ENCODE data around the gene FRRS1.

FRRS1 gene

GRCh38 chr1:99786751-99787501, 20.5 kb upstream of the FRRS1 start:
- no peak overlapping the region for H3K4me3 ChIP-seq (ENCODE audit: low read depth in 1 of 5, low read length in 5 of 5)
- no peak overlapping the region for H3K27ac ChIP-seq (ENCODE audit: low read depth, low read length)
- no peaks in the 10 kb centered on the region for H3K9me3 ChIP-seq (ENCODE audit: control insufficient read depth in 5 of 5, low read length in 5 of 5)
- H3K36me3 ChIP-seq (ENCODE audit: control insufficient read depth in 5 of 5, insufficient read depth in 5 of 5, low read length in 5 of 5) = no peaks in the 10 kb centered on the region
- no peaks in the 10 kb centered on the region for H3K27me3 ChIP-seq (ENCODE audit: control insufficient read depth in 5 of 5, insufficient read depth in 4 of 5, low read length in 5 of 5)
- no peak overlapping the region for H3K9ac ChIP-seq (ENCODE audit: low read length in 5 of 5)
- H3K4me1 ChIP-seq (ENCODE audit: control insufficient read depth in 5 of 5, insufficient read depth in 5 of 5, low read length in 5 of 5) = no peaks in the 10 kb centered on the region

- Histone ChIP-seq H3K36me3 (ENCODE audit: control insufficient read depth in 5 of 5, insufficient read depth in 5 of 5, low read length in 5 of 5) (no peaks in the 10 kb centered on the region), H3K9me3 (ENCODE audit: control insufficient read depth in 5 of 5, low read length in 5 of 5) (no peaks in the 10 kb centered on the region), H3K4me1 (ENCODE audit: control insufficient read depth in 5 of 5, insufficient read depth in 5 of 5, low read length in 5 of 5) (no peaks in the 10 kb centered on the region), H3K4me3 (ENCODE audit: low read depth in 1 of 5, low read length in 5 of 5) (no peak overlapping the region), H3K9ac (ENCODE audit: low read length in 5 of 5) (no peak overlapping the region), H3K27me3 (ENCODE audit: control insufficient read depth in 5 of 5, insufficient read depth in 4 of 5, low read length in 5 of 5) (no peaks in the 10 kb centered on the region), H3K27ac (ENCODE audit: low read depth, low read length) (no peak overlapping the region)
These were observed 18.4 kb upstream of the FRRS1 start for GRCh38 chr1:99784809-99785255.

GRCh38 chr1:99784143-99784542, 17.7 kb upstream of the FRRS1 start:
- Histone ChIP-seq H3K27ac (ENCODE audit: low read depth, low read length) (no peak overlapping the region), H3K4me1 (ENCODE audit: control insufficient read depth in 5 of 5, insufficient read depth in 5 of 5, low read length in 5 of 5) (no peaks in the 10 kb centered on the region), H3K9ac (ENCODE audit: low read length in 5 of 5) (no peak overlapping the region), H3K36me3 (ENCODE audit: control insufficient read depth in 5 of 5, insufficient read depth in 5 of 5, low read length in 5 of 5) (no peaks in the 10 kb centered on the region), H3K4me3 (ENCODE audit: low read depth in 1 of 5, low read length in 5 of 5) (no peak overlapping the region), H3K9me3 (ENCODE audit: control insufficient read depth in 5 of 5, low read length in 5 of 5) (no peaks in the 10 kb centered on the region), H3K27me3 (ENCODE audit: control insufficient read depth in 5 of 5, insufficient read depth in 4 of 5, low read length in 5 of 5) (no peaks in the 10 kb centered on the region)

GRCh38 chr1:99782920-99783319, 16.5 kb upstream of the FRRS1 start:
- no peak overlapping the region for H3K27ac ChIP-seq (ENCODE audit: low read depth, low read length)
- no peak overlapping the region for H3K4me3 ChIP-seq (ENCODE audit: low read depth in 1 of 5, low read length in 5 of 5)
- no peak overlapping the region for H3K9ac ChIP-seq (ENCODE audit: low read length in 5 of 5)
- H3K27me3 ChIP-seq (ENCODE audit: control insufficient read depth in 5 of 5, insufficient read depth in 4 of 5, low read length in 5 of 5) = no peaks in the 10 kb centered on the region
- no peaks in the 10 kb centered on the region for H3K36me3 ChIP-seq (ENCODE audit: control insufficient read depth in 5 of 5, insufficient read depth in 5 of 5, low read length in 5 of 5)
- no peaks in the 10 kb centered on the region for H3K4me1 ChIP-seq (ENCODE audit: control insufficient read depth in 5 of 5, insufficient read depth in 5 of 5, low read length in 5 of 5)
- H3K9me3 ChIP-seq (ENCODE audit: control insufficient read depth in 5 of 5, low read length in 5 of 5) = no peaks in the 10 kb centered on the region

- no peaks in the 10 kb centered on the region for H3K4me1 ChIP-seq (ENCODE audit: control insufficient read depth in 5 of 5, insufficient read depth in 5 of 5, low read length in 5 of 5)
- H3K9me3 ChIP-seq (ENCODE audit: control insufficient read depth in 5 of 5, low read length in 5 of 5) = no peaks in the 10 kb centered on the region
- H3K27me3 ChIP-seq (ENCODE audit: control insufficient read depth in 5 of 5, insufficient read depth in 4 of 5, low read length in 5 of 5) = no peaks in the 10 kb centered on the region
- H3K27ac ChIP-seq (ENCODE audit: low read depth, low read length) = no peak overlapping the region
- no peaks in the 10 kb centered on the region for H3K36me3 ChIP-seq (ENCODE audit: control insufficient read depth in 5 of 5, insufficient read depth in 5 of 5, low read length in 5 of 5)
- no peak overlapping the region for H3K4me3 ChIP-seq (ENCODE audit: low read depth in 1 of 5, low read length in 5 of 5)
- no peak overlapping the region for H3K9ac ChIP-seq (ENCODE audit: low read length in 5 of 5)
These were observed 16.0 kb upstream of the FRRS1 start for GRCh38 chr1:99782397-99782796.

GRCh38 chr1:99781798-99782197, 15.4 kb upstream of the FRRS1 start:
- H3K4me1 ChIP-seq (ENCODE audit: control insufficient read depth in 5 of 5, insufficient read depth in 5 of 5, low read length in 5 of 5) = no peaks in the 10 kb centered on the region
- H3K27ac ChIP-seq (ENCODE audit: low read depth, low read length) = no peak overlapping the region
- H3K9me3 ChIP-seq (ENCODE audit: control insufficient read depth in 5 of 5, low read length in 5 of 5) = no peaks in the 10 kb centered on the region
- no peak overlapping the region for H3K4me3 ChIP-seq (ENCODE audit: low read depth in 1 of 5, low read length in 5 of 5)
- no peaks in the 10 kb centered on the region for H3K36me3 ChIP-seq (ENCODE audit: control insufficient read depth in 5 of 5, insufficient read depth in 5 of 5, low read length in 5 of 5)
- H3K9ac ChIP-seq (ENCODE audit: low read length in 5 of 5) = no peak overlapping the region
- H3K27me3 ChIP-seq (ENCODE audit: control insufficient read depth in 5 of 5, insufficient read depth in 4 of 5, low read length in 5 of 5) = no peaks in the 10 kb centered on the region

GRCh38 chr1:99777752-99778151, 11.3 kb upstream of the FRRS1 start:
- H3K27ac ChIP-seq (ENCODE audit: low read depth, low read length) = no peak overlapping the region
- H3K27me3 ChIP-seq (ENCODE audit: control insufficient read depth in 5 of 5, insufficient read depth in 4 of 5, low read length in 5 of 5) = no peaks in the 10 kb centered on the region
- H3K4me1 ChIP-seq (ENCODE audit: control insufficient read depth in 5 of 5, insufficient read depth in 5 of 5, low read length in 5 of 5) = no peaks in the 10 kb centered on the region
- no peak overlapping the region for H3K9ac ChIP-seq (ENCODE audit: low read length in 5 of 5)
- H3K9me3 ChIP-seq (ENCODE audit: control insufficient read depth in 5 of 5, low read length in 5 of 5) = no peaks in the 10 kb centered on the region
- no peaks in the 10 kb centered on the region for H3K36me3 ChIP-seq (ENCODE audit: control insufficient read depth in 5 of 5, insufficient read depth in 5 of 5, low read length in 5 of 5)
- H3K4me3 ChIP-seq (ENCODE audit: low read depth in 1 of 5, low read length in 5 of 5) = no peak overlapping the region

- Histone ChIP-seq H3K4me1 (ENCODE audit: control insufficient read depth in 5 of 5, insufficient read depth in 5 of 5, low read length in 5 of 5) (no peaks in the 10 kb centered on the region), H3K36me3 (ENCODE audit: control insufficient read depth in 5 of 5, insufficient read depth in 5 of 5, low read length in 5 of 5) (no peaks in the 10 kb centered on the region), H3K27ac (ENCODE audit: low read depth, low read length) (no peak overlapping the region), H3K9me3 (ENCODE audit: control insufficient read depth in 5 of 5, low read length in 5 of 5) (no peaks in the 10 kb centered on the region), H3K9ac (ENCODE audit: low read length in 5 of 5) (no peak overlapping the region), H3K27me3 (ENCODE audit: control insufficient read depth in 5 of 5, insufficient read depth in 4 of 5, low read length in 5 of 5) (no peaks in the 10 kb centered on the region), H3K4me3 (ENCODE audit: low read depth in 1 of 5, low read length in 5 of 5) (no peak overlapping the region)
These were observed 9.7 kb upstream of the FRRS1 start for GRCh38 chr1:99776120-99776519.

- H3K4me3 ChIP-seq (ENCODE audit: low read depth in 1 of 5, low read length in 5 of 5) = no peak overlapping the region
- H3K36me3 ChIP-seq (ENCODE audit: control insufficient read depth in 5 of 5, insufficient read depth in 5 of 5, low read length in 5 of 5) = no peaks in the 10 kb centered on the region
- H3K27me3 ChIP-seq (ENCODE audit: control insufficient read depth in 5 of 5, insufficient read depth in 4 of 5, low read length in 5 of 5) = no peaks in the 10 kb centered on the region
- no peaks in the 10 kb centered on the region for H3K9me3 ChIP-seq (ENCODE audit: control insufficient read depth in 5 of 5, low read length in 5 of 5)
- no peaks in the 10 kb centered on the region for H3K4me1 ChIP-seq (ENCODE audit: control insufficient read depth in 5 of 5, insufficient read depth in 5 of 5, low read length in 5 of 5)
- no peak overlapping the region for H3K27ac ChIP-seq (ENCODE audit: low read depth, low read length)
- H3K9ac ChIP-seq (ENCODE audit: low read length in 5 of 5) = no peak overlapping the region
These were observed 6.4 kb upstream of the FRRS1 start for GRCh38 chr1:99772809-99773208.

GRCh38 chr1:99771513-99771918, 5.1 kb upstream of the FRRS1 start:
- peaks cover 0 to 7% (median 4%) of the 10 kb centered on the region in 5 donors for H3K4me1 ChIP-seq (ENCODE audit: control insufficient read depth in 5 of 5, insufficient read depth in 5 of 5, low read length in 5 of 5)
- H3K27ac ChIP-seq (ENCODE audit: low read depth, low read length) = no peak overlapping the region
- H3K36me3 ChIP-seq (ENCODE audit: control insufficient read depth in 5 of 5, insufficient read depth in 5 of 5, low read length in 5 of 5) = no peaks in the 10 kb centered on the region
- no peaks in the 10 kb centered on the region for H3K27me3 ChIP-seq (ENCODE audit: control insufficient read depth in 5 of 5, insufficient read depth in 4 of 5, low read length in 5 of 5)
- H3K4me3 ChIP-seq (ENCODE audit: low read depth in 1 of 5, low read length in 5 of 5) = no peak overlapping the region
- no peak overlapping the region for H3K9ac ChIP-seq (ENCODE audit: low read length in 5 of 5)
- H3K9me3 ChIP-seq (ENCODE audit: control insufficient read depth in 5 of 5, low read length in 5 of 5) = no peaks in the 10 kb centered on the region
